ENCODE data around the gene TNRC6C.

TNRC6C gene

GRCh38 chr17:78022425-78022824 lies 63.9 kb downstream of the TNRC6C start:
- TF ChIP-seq CTCF (IDR thresholded peaks at IDR 0.05), result no peak
- Histone ChIP-seq H3K27ac (no peak overlapping the region), H3K4me3 (no peak overlapping the region)
- DNase-seq (ENCODE audit: low spot score), result no peak

GRCh38 chr17:78023042-78023441 lies 64.5 kb downstream of the TNRC6C start:
- Histone ChIP-seq H3K27ac (no peak overlapping the region), H3K4me3 (no peak overlapping the region)
- TF ChIP-seq CTCF (IDR thresholded peaks at IDR 0.05), result no peak
- DNase-seq (ENCODE audit: low spot score), result no peak

GRCh38 chr17:78026381-78026780 lies 67.9 kb downstream of the TNRC6C start:
- TF ChIP-seq CTCF (IDR thresholded peaks at IDR 0.05), result no peak
- no peak overlapping the region for H3K27ac ChIP-seq
- no peak for DNase-seq (ENCODE audit: low spot score)
- H3K4me3 ChIP-seq, result no peak overlapping the region

- Histone ChIP-seq H3K4me3 (no peak overlapping the region), H3K27ac (no peak overlapping the region)
- DNase-seq (ENCODE audit: low spot score), result no peak
- TF ChIP-seq CTCF (IDR thresholded peaks at IDR 0.05), result no peak
Observed at GRCh38 chr17:78027121-78027520, 68.6 kb downstream of the TNRC6C start.

GRCh38 chr17:78029697-78030096 lies 71.2 kb downstream of the TNRC6C start:
- no peak overlapping the region for H3K27ac ChIP-seq
- H3K4me3 ChIP-seq, result no peak overlapping the region
- DNase-seq (ENCODE audit: low spot score), result no peak
- no peak for TF ChIP-seq CTCF (IDR thresholded peaks at IDR 0.05)

GRCh38 chr17:78031435-78031834 lies 72.9 kb downstream of the TNRC6C start:
- DNase-seq (ENCODE audit: low spot score), result no peak
- Histone ChIP-seq H3K4me3 (no peak overlapping the region), H3K27ac (no peak overlapping the region)
- no peak for TF ChIP-seq CTCF (IDR thresholded peaks at IDR 0.05)

- no peak for DNase-seq (ENCODE audit: low spot score)
- TF ChIP-seq CTCF (IDR thresholded peaks at IDR 0.05), result no peak
- Histone ChIP-seq H3K4me3 (peak overlapping the region; percentile 6), H3K27ac (peak overlapping the region; percentile 36 to 46)
Observed at GRCh38 chr17:78032166-78032565, 73.7 kb downstream of the TNRC6C start.

All from coronary artery (tissue), 2 donors.